Measurements from ENCODE around the gene RFX3.

DNA sequence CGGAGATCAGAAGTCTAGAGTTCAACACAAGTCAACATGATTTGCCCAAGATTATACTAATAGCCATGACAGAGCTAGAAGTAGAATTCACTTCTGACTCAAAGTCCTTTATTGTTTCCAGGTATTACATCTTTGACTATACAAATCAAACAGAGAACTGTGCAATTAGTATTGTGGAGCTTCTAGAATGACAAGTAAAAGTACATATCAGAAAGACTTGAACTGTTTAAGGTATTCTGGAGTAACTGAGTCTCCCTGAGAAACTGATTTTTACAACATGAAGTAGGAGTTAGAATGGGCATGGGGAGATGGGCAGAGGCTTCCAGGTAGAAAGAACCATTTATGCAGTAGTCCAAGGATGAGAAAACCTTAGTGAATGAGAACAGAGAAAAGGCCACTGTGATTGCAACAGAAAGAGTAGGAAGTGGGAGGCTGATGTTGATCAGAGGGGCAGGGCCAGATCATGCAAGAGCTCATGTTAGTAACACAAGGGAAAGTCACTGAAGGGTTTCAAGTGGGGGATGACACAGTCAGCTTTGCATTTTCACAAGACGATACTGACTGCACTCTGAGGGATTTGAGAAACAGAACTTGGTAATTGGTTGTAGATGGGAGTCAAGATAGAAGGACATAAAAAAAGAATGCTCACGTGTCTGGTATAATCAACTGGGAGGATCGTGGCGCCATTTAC lies 280.7 kb downstream of the RFX3 start:
- TF ChIP-seq, protein P1, sequence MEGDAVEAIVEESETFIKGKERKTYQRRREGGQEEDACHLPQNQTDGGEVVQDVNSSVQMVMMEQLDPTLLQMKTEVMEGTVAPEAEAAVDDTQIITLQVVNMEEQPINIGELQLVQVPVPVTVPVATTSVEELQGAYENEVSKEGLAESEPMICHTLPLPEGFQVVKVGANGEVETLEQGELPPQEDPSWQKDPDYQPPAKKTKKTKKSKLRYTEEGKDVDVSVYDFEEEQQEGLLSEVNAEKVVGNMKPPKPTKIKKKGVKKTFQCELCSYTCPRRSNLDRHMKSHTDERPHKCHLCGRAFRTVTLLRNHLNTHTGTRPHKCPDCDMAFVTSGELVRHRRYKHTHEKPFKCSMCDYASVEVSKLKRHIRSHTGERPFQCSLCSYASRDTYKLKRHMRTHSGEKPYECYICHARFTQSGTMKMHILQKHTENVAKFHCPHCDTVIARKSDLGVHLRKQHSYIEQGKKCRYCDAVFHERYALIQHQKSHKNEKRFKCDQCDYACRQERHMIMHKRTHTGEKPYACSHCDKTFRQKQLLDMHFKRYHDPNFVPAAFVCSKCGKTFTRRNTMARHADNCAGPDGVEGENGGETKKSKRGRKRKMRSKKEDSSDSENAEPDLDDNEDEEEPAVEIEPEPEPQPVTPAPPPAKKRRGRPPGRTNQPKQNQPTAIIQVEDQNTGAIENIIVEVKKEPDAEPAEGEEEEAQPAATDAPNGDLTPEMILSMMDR (conservative IDR thresholded peaks at IDR 0.05 in 1 of 2, IDR thresholded peaks at IDR 0.05 in 1 of 2; ENCODE audit: low read depth in 1 of 2, low read length in 2 of 2): no peak
- TF ChIP-seq EZH2 (IDR thresholded peaks at IDR 0.05; ENCODE audit: low read length, missing control alignments): no peak
